HG03159 (cell line): ENCODE measurements around the gene SKIDA1.

Experiments used
- ATAC-seq: cut with Tn5 transposase; IDR thresholded peaks from one replicate; pipeline ENCODE4 v1.9.1; 2021; ENCODE audit warnings: mild to moderate bottlenecking, moderate library complexity; ENCODE audit not compliant: unreplicated experiment

Gene SKIDA1

GRCh38 chr10:21517134-21518031 is 8.1 kb downstream of the SKIDA1 start:
- ATAC-seq = peak; percentile 65

- ATAC-seq = peak; percentile 56
Observed at GRCh38 chr10:21516242-21517131, 9.0 kb downstream of the SKIDA1 start.

GRCh38 chr10:21515361-21516241 is 9.9 kb downstream of the SKIDA1 start:
- no peak for ATAC-seq

- ATAC-seq = no peak
Observed at GRCh38 chr10:21514818-21515351, 10.6 kb downstream of the SKIDA1 start.

- no peak for ATAC-seq
Observed at GRCh38 chr10:21514129-21514817, 11.2 kb downstream of the SKIDA1 start.

- ATAC-seq = no peak
Observed at GRCh38 chr10:21513405-21513788, 12.1 kb downstream of the SKIDA1 start.

- no peak for ATAC-seq
Observed at GRCh38 chr10:21512573-21513404, 12.7 kb downstream of the SKIDA1 start.

- no peak for ATAC-seq
Observed at GRCh38 chr10:21511946-21512572, 13.4 kb downstream of the SKIDA1 start.

- no peak for ATAC-seq
Observed at GRCh38 chr10:21511095-21511570, 14.3 kb downstream of the SKIDA1 start.

GRCh38 chr10:21510241-21511094 is 15.0 kb downstream of the SKIDA1 start:
- no peak for ATAC-seq

GRCh38 chr10:21509341-21510240 is 15.9 kb downstream of the SKIDA1 start:
- no peak for ATAC-seq

GRCh38 chr10:21508706-21509331 is 16.7 kb downstream of the SKIDA1 start:
- no peak for ATAC-seq

- no peak for ATAC-seq
Observed at GRCh38 chr10:21507150-21507549, 18.3 kb downstream of the SKIDA1 start.

GRCh38 chr10:21506351-21506750 is 19.1 kb downstream of the SKIDA1 start:
- no peak for ATAC-seq

- ATAC-seq = no peak
Observed at GRCh38 chr10:21505711-21506278, 19.7 kb downstream of the SKIDA1 start.

- ATAC-seq = no peak
Observed at GRCh38 chr10:21503542-21503941, 21.9 kb downstream of the SKIDA1 start.
